Stimulated activated CD4-positive, alpha-beta T cell treated with anti-CD3 and anti-CD28 coated beads, Interleukin-4, amount 100 ng/mL, for 48 hours (primary cell): ENCODE results near the gene LRRC14B.
A peak's percentile ranks its signal among the peaks of the same experiment; 100 is the strongest.
"Not testable (repeated sequence)": the region's sequence is repeated elsewhere in the genome, so short reads cannot be mapped to it uniquely, and the experiment has no call there.

Experiments used
- DNase-seq, 2 donors: peaks; one replicate each; pipeline ENCODE4 v3.0.0-alpha.2; 2020; ENCODE audit warnings: low read depth in 2 of 2

LRRC14B gene

DNA sequence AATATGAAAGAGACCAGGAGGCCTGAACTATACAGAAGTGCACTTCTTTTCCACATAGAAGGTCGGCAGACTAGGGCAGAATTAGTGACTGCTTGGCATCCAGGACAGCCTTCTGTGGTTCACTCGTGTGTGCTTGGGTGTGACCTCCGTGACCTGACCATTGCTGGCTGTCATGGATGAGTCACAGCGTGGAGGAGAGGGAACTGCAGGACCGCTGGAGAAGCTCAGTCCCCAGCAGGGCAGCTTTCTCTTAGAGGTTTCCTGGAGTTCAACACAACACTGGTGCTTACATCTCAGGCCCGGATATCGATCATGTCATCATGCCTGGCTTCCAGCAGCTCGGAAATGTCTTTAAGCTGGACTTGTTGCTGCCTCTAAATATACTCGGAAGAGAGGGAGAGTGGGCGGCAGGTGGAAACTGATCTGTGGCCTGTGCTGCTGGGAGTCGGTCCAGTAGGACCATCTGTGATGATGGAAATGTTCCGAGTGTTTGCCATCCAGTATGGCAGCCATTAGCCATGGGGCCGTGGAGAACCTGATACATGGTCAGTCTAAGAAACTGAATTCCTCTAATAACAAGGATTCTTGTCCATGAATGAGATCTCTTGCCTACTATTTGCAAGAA lies 49.9 kb downstream of the LRRC14B start:
- DNase-seq, result not testable (repeated sequence)

- peak in 1 of 2 donors; percentile 14 for DNase-seq
Measured at GRCh38 chr5:243683-244367, 52.5 kb downstream of the LRRC14B start.

- DNase-seq, result not testable (repeated sequence)
Measured at GRCh38 chr5:245717-246116, 54.4 kb downstream of the LRRC14B start.
